Measurements from ENCODE around the gene BICD1. TPM values are rescaled to one million over a fixed set of nuclear protein-coding genes. Genes with fewer than 3 reads are reported as not detected.

Gene BICD1
- total RNA-seq, 2 donors from 2014 or later: 14.3 to 15.3 TPM

DNA sequence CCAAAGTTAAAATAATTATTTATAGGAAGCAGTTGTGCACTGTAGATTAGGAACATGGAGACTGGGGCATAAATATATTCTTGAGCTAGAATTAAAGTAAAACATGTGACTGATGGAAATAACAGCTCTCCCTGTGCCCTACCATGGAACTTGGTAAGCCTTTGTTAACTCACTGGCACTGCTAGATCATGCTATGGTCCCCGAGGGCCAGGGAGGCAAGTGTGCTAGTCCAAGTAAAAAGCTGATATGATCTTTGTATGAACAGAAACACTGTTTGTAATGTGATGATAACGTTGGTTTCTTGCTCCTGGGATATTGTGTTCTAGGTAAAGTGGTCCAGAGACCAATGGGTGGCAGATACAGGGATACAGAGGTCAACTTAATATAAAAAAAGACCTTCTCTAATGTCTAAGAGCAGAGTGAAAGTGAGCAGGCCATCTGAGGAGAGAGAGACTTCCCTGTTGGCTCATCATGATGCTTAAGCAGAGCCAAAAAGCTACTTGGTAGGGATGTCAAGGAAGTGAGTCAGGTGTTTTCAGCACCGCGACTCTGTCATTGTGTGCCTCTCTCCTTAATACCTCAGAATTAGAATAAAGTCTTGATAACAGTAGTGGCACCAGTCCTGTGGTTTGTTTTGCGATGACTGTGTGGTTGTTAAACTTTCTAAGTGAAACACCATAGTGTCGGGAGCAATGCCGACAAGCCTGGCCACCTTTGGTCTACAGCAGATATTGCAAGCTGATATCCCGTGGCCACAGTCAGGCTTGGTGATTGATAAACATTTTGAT, 27.6 kb downstream of the BICD1 start:
- DNase-seq: peak; percentile 74 to 80
- Mint-ChIP-seq H3K9me3 (no peaks in the 10 kb centered on the region), H3K27ac (peak overlapping the region; percentile 76), H3K27me3 (ENCODE audit: low read depth) (peaks cover 14% of the 10 kb centered on the region), H3K4me3 (peak overlapping the region; percentile 64 to 80), H3K36me3 (ENCODE audit: insufficient read depth in 2 of 2) (no peaks in the 10 kb centered on the region), H3K4me1 (ENCODE audit: low read depth) (peaks cover 39% of the 10 kb centered on the region)
- ATAC-seq (replicated peaks in 1 of 2): peak; percentile 94 to 97

DNA sequence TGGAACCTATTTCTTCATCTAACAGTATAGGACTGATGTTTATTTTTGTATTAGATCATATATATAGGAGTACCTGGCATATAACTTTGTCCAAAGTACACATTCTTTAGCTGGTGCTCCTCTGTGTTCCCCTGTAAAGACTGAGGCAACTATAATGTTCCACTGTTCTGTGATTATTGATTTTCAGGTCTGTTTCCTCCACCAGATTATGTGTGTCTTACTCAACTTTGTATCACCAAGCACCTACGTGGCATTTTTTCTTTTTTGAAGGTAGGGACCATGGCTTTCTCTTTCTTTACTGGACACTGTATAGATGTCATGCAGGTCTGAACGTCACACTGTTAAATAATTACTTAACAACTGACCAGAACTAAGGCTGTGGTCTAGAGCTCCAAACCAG, 29.3 kb downstream of the BICD1 start:
- Mint-ChIP-seq H3K9me3 (no peaks in the 10 kb centered on the region), H3K4me1 (ENCODE audit: low read depth) (peaks cover 54% of the 10 kb centered on the region), H3K27ac (no peak overlapping the region), H3K4me3 (no peak overlapping the region), H3K27me3 (ENCODE audit: low read depth) (peaks cover 19% of the 10 kb centered on the region), H3K36me3 (ENCODE audit: insufficient read depth in 2 of 2) (no peaks in the 10 kb centered on the region)
- no peak for DNase-seq
- ATAC-seq (replicated peaks in 1 of 2): no peak

DNA sequence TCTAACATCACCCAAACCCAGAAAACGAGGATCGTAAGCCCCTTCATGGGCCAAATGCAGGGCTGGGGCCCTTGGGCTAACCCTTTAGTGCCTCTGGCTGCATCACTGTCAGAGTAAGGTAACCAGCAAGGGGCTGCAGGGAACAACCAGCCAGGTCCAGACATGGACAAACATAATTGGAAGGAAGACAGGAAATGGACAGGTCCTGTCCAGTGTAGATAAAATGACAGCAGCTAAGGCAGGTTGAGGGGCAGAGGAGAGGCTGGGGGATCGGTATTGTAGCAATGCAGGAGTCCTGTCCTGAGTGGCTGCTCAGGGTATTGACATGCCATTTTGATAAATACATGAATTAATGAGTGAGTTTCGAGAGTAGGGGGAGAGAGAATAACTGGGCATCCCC, 29.8 kb downstream of the BICD1 start:
- no peaks in the 10 kb centered on the region for H3K36me3 Mint-ChIP-seq (ENCODE audit: insufficient read depth in 2 of 2)
- no peak overlapping the region for H3K4me3 Mint-ChIP-seq
- DNase-seq: no peak
- H3K27ac Mint-ChIP-seq: no peak overlapping the region
- no peak for ATAC-seq (replicated peaks in 1 of 2)
- peaks cover 54% of the 10 kb centered on the region for H3K4me1 Mint-ChIP-seq (ENCODE audit: low read depth)
- no peaks in the 10 kb centered on the region for H3K9me3 Mint-ChIP-seq
- H3K27me3 Mint-ChIP-seq (ENCODE audit: low read depth): peaks cover 21% of the 10 kb centered on the region

GRCh38 chr12:32139064-32139421, 32.4 kb downstream of the BICD1 start:
- H3K4me1 Mint-ChIP-seq (ENCODE audit: low read depth): peaks cover 51% of the 10 kb centered on the region
- peak overlapping the region; percentile 58 for H3K27ac Mint-ChIP-seq
- DNase-seq: peak; percentile 43 to 64
- no peaks in the 10 kb centered on the region for H3K9me3 Mint-ChIP-seq
- no peaks in the 10 kb centered on the region for H3K36me3 Mint-ChIP-seq (ENCODE audit: insufficient read depth in 2 of 2)
- ATAC-seq (replicated peaks in 1 of 2): peak; percentile 65 to 68
- H3K4me3 Mint-ChIP-seq: peak overlapping the region; percentile 84 to 90
- H3K27me3 Mint-ChIP-seq (ENCODE audit: low read depth): peaks cover 21% of the 10 kb centered on the region

GRCh38 chr12:32140877-32141276, 34.2 kb downstream of the BICD1 start:
- Mint-ChIP-seq H3K36me3 (ENCODE audit: insufficient read depth in 2 of 2) (no peaks in the 10 kb centered on the region), H3K9me3 (no peaks in the 10 kb centered on the region), H3K4me3 (peak overlapping the region; percentile 39 to 84), H3K27me3 (ENCODE audit: low read depth) (peaks cover 15% of the 10 kb centered on the region), H3K4me1 (ENCODE audit: low read depth) (peaks cover 33% of the 10 kb centered on the region), H3K27ac (no peak overlapping the region)
- no peak for DNase-seq
- no peak for ATAC-seq (replicated peaks in 1 of 2)

- H3K9me3 Mint-ChIP-seq: no peaks in the 10 kb centered on the region
- DNase-seq (no peak), ATAC-seq (replicated peaks in 1 of 2) (no peak)
- no peaks in the 10 kb centered on the region for H3K36me3 Mint-ChIP-seq (ENCODE audit: insufficient read depth in 2 of 2)
- no peak overlapping the region for H3K27ac Mint-ChIP-seq
- peaks cover 8% of the 10 kb centered on the region for H3K4me1 Mint-ChIP-seq (ENCODE audit: low read depth)
- H3K27me3 Mint-ChIP-seq (ENCODE audit: low read depth): peaks cover 7% of the 10 kb centered on the region
- no peak overlapping the region for H3K4me3 Mint-ChIP-seq
Measured at GRCh38 chr12:32145096-32145495, 38.4 kb downstream of the BICD1 start.

- no peak for ATAC-seq (replicated peaks in 1 of 2)
Measured at GRCh38 chr12:32146074-32146873, 39.6 kb downstream of the BICD1 start.

DNA sequence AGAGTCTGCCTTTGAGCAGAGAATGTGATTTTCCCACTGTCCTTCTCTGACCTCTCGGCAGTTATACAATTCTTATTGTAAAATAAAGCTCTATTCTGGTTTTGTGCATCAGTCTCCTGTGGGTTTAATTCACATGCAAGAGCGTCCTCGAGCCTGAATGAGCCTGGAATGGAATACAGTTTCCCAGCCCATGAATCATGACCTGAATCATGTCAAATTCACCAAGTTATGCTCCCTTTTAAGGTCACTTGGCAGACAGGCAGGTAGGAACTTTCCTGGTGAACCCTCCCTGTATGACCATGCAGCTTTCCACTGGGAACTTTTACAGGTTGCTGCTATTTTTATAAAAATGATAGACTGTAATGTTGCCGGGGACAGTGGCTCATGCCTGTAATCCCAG, 41.7 kb downstream of the BICD1 start:
- Mint-ChIP-seq H3K4me1 (ENCODE audit: low read depth) (no peaks in the 10 kb centered on the region), H3K4me3 (no peak overlapping the region), H3K9me3 (no peaks in the 10 kb centered on the region), H3K36me3 (ENCODE audit: insufficient read depth in 2 of 2) (peaks cover 0 to 2% of the 10 kb centered on the region in 2 donors), H3K27ac (no peak overlapping the region), H3K27me3 (ENCODE audit: low read depth) (no peaks in the 10 kb centered on the region)
- ATAC-seq (replicated peaks in 1 of 2) (no peak), DNase-seq (no peak)

More at GRCh38 chr12:32146074-32146873, 39.6 kb downstream of the BICD1 start:
- H3K4me1 Mint-ChIP-seq (ENCODE audit: low read depth): no peaks in the 10 kb centered on the region
- H3K36me3 Mint-ChIP-seq (ENCODE audit: insufficient read depth in 2 of 2): no peaks in the 10 kb centered on the region
- H3K27ac Mint-ChIP-seq: no peak overlapping the region
- DNase-seq: no peak
- H3K27me3 Mint-ChIP-seq (ENCODE audit: low read depth): no peaks in the 10 kb centered on the region
- H3K9me3 Mint-ChIP-seq: no peaks in the 10 kb centered on the region
- no peak overlapping the region for H3K4me3 Mint-ChIP-seq

DNA sequence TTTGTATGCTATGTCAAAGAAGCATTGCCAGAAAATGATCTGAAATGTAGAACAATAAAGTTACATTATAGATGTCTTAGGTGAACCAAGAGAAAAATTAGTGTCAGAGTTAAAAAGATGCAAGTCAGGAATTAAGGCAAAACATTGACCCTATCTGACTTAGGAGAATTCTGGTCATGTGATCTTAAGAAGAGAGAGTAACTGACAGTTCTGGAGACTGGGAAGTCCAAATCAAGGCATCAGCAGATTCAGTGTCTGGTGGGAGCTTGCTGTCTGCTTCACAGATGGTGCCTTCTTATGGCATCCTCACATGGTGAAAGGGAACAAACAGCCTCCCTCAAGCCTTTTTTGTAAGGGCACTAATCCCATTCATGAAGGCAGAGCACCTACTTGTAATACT, 42.8 kb downstream of the BICD1 start:
- DNase-seq: no peak
- ATAC-seq (replicated peaks in 1 of 2): no peak
- Mint-ChIP-seq H3K27ac (no peak overlapping the region), H3K9me3 (no peaks in the 10 kb centered on the region), H3K27me3 (ENCODE audit: low read depth) (no peaks in the 10 kb centered on the region), H3K4me3 (no peak overlapping the region), H3K36me3 (ENCODE audit: insufficient read depth in 2 of 2) (peaks cover 0 to 2% of the 10 kb centered on the region in 2 donors), H3K4me1 (ENCODE audit: low read depth) (no peaks in the 10 kb centered on the region)

DNA sequence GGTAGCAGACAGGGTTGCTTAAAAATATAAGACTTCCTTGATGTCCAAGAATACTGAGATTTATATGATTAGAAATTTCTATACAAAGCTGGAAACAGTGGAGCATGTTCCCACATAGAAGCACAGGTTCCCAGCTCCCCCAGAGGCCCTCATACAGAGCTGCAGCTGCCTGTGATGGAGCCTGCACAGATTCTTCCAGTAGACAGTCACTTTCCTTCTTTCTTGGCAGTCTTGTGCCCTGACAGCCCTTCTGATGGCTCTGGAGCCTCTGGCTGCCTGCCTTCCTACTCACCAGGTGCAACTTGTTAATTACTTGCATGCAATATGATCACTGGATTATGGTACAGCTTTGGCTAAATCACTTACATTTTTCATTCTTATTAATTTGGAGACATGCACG, 44.4 kb downstream of the BICD1 start:
- Mint-ChIP-seq H3K27ac (no peak overlapping the region), H3K4me3 (no peak overlapping the region), H3K9me3 (no peaks in the 10 kb centered on the region), H3K36me3 (ENCODE audit: insufficient read depth in 2 of 2) (peaks cover 0 to 2% of the 10 kb centered on the region in 2 donors), H3K4me1 (ENCODE audit: low read depth) (no peaks in the 10 kb centered on the region), H3K27me3 (ENCODE audit: low read depth) (no peaks in the 10 kb centered on the region)
- no peak for DNase-seq
- no peak for ATAC-seq (replicated peaks in 1 of 2)

- ATAC-seq (replicated peaks in 1 of 2): no peak
- no peak overlapping the region for H3K27ac Mint-ChIP-seq
- H3K36me3 Mint-ChIP-seq (ENCODE audit: insufficient read depth in 2 of 2): peaks cover 0 to 2% of the 10 kb centered on the region in 2 donors
- no peaks in the 10 kb centered on the region for H3K27me3 Mint-ChIP-seq (ENCODE audit: low read depth)
- no peak for DNase-seq
- H3K4me3 Mint-ChIP-seq: no peak overlapping the region
- no peaks in the 10 kb centered on the region for H3K9me3 Mint-ChIP-seq
- no peaks in the 10 kb centered on the region for H3K4me1 Mint-ChIP-seq (ENCODE audit: low read depth)
Measured at GRCh38 chr12:32151552-32151951, 44.9 kb downstream of the BICD1 start.

DNA sequence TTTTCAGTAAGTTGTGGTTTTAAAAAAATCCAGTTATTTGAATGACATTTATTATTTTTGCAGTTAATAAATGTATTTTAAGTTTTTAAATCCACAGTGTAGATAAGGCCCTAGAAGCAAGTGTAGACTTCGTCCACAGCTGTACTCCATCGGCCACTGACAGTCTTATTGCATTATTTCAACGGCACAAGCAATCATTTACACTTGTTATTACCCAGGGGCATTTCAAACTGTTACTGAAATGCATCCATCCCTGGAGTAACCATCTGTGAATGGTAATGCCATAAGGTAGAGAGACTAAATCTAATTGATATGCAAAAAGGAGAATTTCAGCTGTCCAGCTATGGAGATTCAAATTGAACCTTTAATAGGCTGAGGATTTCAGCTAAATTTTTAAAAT, 48.4 kb downstream of the BICD1 start:
- no peak for ATAC-seq (replicated peaks in 1 of 2)
- H3K27ac Mint-ChIP-seq: no peak overlapping the region
- DNase-seq: no peak
- H3K9me3 Mint-ChIP-seq: no peaks in the 10 kb centered on the region
- no peaks in the 10 kb centered on the region for H3K27me3 Mint-ChIP-seq (ENCODE audit: low read depth)
- no peak overlapping the region for H3K4me3 Mint-ChIP-seq
- H3K4me1 Mint-ChIP-seq (ENCODE audit: low read depth): no peaks in the 10 kb centered on the region
- H3K36me3 Mint-ChIP-seq (ENCODE audit: insufficient read depth in 2 of 2): peaks cover 0 to 2% of the 10 kb centered on the region in 2 donors

DNA sequence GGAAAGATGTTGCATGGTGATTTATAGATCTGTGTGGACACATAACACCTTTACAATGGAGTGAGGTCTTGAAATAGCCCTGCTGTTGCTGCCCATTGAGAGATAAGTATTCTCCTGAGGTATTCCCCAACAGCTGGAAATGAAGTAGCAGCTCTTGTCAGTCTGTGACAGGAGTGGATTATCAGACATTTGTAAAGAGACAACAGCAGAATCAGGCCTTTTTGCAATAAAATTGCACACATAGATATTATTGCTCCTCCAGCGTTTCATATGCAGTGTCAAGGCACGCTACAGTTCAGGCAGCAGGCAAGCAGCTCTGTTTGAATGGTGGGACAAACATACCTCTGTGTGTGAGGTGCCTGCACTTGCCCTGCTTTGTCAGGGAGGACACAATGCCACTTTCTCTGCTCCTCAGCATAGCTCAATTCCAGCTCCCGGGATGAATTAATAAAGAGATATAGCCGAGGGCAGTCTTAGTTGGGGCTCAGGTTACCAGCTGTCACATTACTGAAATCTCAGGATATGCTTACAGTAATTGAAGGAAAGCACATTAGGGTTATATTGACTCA, 49.4 kb downstream of the BICD1 start:
- no peak for DNase-seq
- Mint-ChIP-seq H3K4me1 (ENCODE audit: low read depth) (peaks cover 4% of the 10 kb centered on the region), H3K27ac (no peak overlapping the region), H3K4me3 (no peak overlapping the region), H3K36me3 (ENCODE audit: insufficient read depth in 2 of 2) (peaks cover 0 to 2% of the 10 kb centered on the region in 2 donors), H3K9me3 (no peaks in the 10 kb centered on the region), H3K27me3 (ENCODE audit: low read depth) (no peaks in the 10 kb centered on the region)
- ATAC-seq (replicated peaks in 1 of 2): no peak
